Panc1 (cell line): ENCODE data around the gene SNAP47.

Source experiments
- CTCF ChIP-seq: fragments of 450-650 bp; IDR thresholded peaks from 2 replicates; pipeline ENCODE4 v1.5.1; 2017; ENCODE audit warnings: mild to moderate bottlenecking
- POLR2AphosphoS5 ChIP-seq: IDR thresholded peaks from 2 replicates; pipeline ENCODE4 v1.6.1; 2012; ENCODE audit warnings: mild to moderate bottlenecking, low read depth, low read length, moderate library complexity
- REST ChIP-seq, 2 experiments: IDR thresholded peaks; 2 replicates each; pipeline ENCODE4 v1.6.1; 2011 to 2012; ENCODE audit warnings: low read depth in 2 of 2, control low read depth in 1 of 2, low read length in 1 of 2, mild to moderate bottlenecking in 1 of 2, moderate library complexity in 1 of 2; ENCODE audit not compliant: insufficient read depth in 1 of 2
- SIN3A ChIP-seq: IDR thresholded peaks from 2 replicates; pipeline ENCODE4 v1.6.1; 2012; ENCODE audit warnings: low read depth, mild to moderate bottlenecking, low read length, moderate library complexity, borderline replicate concordance; ENCODE audit not compliant: insufficient read depth

GRCh38 chr1:227797625-227798024, 62.4 kb downstream of the SNAP47 start:
- no peak for TF ChIP-seq CTCF
- TF ChIP-seq SIN3A = no peak
- TF ChIP-seq POLR2AphosphoS5 = no peak
- no peak for TF ChIP-seq REST (IDR thresholded peaks at IDR 0.05; ENCODE audit: insufficient read depth in 1 of 2, low read depth in 2 of 2, low read length in 1 of 2)
